Kidney capillary endothelial cell (primary cell): ENCODE data around the gene ATP13A4.

Source experiments
- DNase-seq: peaks from one replicate; pipeline ENCODE4 v3.0.0-alpha.2; 2018; ENCODE audit warnings: low spot score

ATP13A4 gene

GRCh38 chr3:193554811-193555210 lies at the start of gene ATP13A4:
Gene ATP13A4 (minus strand): TSS chr3:193554895. CDS start chr3:193554799, 96 bp downstream.
- DNase-seq: no peak

DNA sequence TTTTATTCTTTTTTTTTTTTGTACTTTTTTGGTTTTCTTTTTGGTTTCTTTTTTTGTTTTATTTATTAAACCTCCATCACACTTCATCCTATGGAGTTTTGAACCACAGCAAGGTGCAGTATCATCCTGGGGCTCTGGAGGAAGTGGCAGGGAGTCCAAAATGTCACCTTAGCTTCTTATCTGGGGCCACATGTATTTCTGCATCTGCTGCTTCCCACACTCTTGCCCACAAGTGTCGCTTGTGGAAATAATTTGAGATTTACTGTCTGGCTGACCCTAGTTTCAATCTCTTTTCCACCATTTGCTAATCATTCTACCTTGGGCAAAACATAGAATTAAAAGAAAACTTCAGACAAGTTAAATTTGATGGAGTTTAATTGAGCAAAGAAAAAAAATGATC lies 44.7 kb upstream of the ATP13A4 start:
- DNase-seq: no peak

DNA sequence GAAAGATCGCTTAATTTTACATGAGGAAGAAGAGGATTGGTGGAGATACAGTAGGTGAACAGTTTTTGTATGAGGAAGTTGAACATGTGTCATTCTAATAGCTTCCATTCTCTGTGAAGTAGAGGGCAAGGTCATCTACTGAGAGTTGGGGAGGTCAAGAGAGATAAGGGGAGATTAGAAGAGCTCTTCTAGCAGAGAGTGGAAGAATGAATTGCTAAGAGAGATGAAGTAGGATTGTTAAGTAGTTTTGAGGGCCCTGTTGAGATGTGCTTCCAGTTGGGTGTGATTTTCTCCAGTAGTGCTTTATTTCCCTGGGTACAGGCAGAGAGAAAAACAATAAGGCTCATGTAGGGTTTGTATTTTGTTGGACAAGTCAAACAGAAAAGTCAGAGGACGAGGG lies 43.5 kb upstream of the ATP13A4 start:
- DNase-seq: no peak

DNA sequence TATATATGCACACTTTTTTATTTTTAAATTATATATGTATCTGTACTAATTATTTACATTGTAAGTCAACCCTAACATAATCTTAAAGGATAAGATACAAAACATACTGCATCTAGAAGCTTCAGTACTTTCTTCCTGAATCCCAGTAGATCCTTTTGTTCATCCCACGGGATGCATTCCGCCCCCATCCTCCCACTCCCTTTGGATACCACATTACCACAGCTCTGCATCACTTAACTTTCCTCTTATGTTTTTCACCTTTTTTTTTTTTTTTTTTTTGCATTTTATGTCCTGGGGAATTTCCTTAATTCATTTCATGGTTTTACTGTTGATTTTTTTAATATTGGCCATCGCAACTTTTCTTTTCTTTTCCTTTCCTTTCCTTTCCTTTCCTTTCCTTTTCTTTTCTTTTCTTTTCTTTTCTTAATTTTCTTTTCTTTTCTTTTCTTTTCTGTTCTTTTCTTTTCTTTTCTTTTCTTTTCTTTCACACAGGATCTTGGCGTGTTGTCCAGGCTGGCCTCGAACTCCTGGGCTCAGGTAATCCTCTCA lies 41.3 kb upstream of the ATP13A4 start:
- no peak for DNase-seq

DNA sequence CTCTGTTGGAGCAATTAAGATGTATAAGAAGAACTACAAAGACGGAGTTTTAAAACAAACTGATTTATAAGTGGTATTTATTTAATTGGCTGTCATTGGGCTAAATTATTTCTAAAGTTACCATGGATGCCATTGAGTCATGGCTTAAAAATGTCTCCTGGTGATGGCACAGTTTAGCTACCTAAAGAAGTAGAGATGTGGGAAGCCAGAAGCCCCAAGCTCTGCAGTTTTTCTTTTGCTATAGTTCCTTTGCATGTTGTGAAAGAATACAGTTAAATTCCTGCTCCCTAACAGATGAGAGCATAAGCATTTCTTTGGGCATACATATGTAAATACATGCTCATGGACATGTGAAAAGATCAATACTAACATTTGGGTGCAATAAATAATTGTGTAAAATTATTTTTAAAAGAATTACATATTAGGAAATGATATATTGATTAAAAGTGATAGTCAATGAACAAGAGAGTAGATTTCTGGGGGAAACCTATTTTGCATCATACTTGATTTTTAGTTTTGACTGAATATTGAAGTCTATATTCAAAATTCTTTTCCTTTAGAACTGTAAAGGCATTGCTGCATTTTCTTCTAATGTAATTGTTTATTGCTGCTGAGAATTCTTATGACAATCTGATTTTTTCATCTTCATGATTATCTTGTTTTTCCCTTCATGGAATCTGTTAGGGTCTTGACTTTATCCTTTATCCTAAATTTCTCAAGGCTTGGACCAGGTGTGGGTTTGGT lies 40.4 kb upstream of the ATP13A4 start:
- DNase-seq: no peak

- DNase-seq: peak; percentile 35
These were observed 39.0 kb upstream of the ATP13A4 start for GRCh38 chr3:193593668-193594030.

GRCh38 chr3:193592841-193593667 lies 38.4 kb upstream of the ATP13A4 start, which contains the start of gene OPA1:
Gene OPA1 (plus strand): TSS chr3:193593208. CDS start chr3:193593378, 170 bp downstream.
- DNase-seq: peak; percentile 99

- no peak for DNase-seq
These were observed 35.6 kb upstream of the ATP13A4 start for GRCh38 chr3:193590088-193590856.

- DNase-seq: no peak
These were observed 34.9 kb upstream of the ATP13A4 start for GRCh38 chr3:193589616-193590015.

GRCh38 chr3:193589129-193589528 lies 34.4 kb upstream of the ATP13A4 start:
- no peak for DNase-seq

DNA sequence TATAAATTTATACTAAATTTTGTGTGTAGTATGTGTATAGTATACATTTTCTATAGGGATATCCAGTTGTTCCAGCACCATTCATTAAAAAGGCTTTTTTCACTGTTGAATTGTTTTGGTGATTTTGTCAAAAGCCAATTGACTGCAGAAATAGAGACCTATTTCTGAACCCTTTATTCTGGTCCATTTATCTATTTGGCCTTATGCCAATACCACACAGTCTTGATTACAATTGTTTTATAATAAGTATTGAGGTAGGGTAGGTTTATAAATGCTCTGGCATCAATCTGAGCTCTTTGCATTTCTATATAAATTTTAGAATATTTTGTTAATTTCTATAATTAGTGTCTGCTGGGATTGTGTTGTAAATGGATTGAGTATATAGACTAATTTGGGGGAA lies 31.8 kb upstream of the ATP13A4 start:
- no peak for DNase-seq

GRCh38 chr3:193585530-193585929 lies 30.8 kb upstream of the ATP13A4 start:
- DNase-seq: no peak

DNA sequence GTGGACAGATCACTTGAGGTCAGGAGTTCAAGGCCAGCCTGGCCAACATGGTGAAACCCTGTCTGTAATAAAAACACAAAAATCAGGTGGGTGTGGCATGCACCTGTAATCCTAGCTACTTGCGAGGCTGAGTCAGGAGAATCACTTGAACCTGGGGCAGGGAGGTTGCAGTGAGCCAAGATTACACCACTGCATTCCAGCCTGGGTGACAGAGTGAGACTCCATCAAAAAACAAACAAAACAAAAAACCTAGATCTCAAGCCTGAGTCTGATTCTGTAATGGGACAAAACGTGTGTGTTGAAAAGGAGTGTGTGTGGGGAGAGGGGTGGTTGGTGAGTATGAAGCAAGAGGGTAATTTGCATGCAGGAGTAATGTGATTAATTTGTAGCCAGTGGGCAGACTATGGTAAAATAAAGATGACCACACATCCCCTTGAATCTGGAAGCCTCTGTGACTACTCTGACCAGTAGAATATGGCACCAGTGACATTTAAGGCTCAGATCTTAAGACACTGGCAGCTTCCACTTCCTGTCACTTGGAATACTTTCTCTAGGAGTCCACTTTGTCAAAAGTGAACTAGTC lies 19.9 kb upstream of the ATP13A4 start:
- DNase-seq: no peak

DNA sequence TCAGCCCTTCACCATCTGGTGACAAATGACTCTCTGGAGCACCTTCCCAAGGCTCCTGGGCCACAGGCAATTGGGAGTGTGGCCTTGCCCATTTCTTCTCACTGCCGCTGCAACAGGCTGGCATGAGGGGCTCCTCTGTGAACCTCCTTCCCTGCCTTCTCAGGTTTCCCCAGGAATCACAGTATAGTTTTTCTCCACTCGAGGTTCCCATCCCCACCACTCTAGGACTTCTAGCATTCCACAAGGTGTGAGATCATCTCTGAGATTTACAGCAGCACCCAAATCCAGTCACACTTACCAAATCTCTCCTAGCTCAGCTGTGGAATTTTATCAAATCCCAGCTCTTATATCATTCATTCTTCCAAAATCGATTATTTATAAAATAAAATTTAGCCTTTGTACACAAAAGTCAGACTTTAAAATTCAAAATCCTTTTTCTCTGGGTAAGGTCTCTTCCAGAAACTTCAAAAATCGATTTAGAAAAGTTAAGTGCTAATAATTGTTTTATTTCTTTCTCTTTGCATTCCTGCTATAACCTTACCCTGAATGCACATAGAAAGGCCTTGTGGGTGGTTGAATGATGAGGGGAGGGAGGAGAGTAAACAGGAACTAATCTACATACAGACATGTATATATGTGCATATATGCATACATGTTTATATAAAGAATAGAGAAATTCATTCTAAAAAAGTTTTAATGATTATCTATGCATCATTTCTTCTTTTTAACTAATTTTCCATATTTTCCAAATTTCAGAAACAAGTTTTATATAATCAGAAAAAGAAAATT lies 18.9 kb upstream of the ATP13A4 start:
- no peak for DNase-seq

DNA sequence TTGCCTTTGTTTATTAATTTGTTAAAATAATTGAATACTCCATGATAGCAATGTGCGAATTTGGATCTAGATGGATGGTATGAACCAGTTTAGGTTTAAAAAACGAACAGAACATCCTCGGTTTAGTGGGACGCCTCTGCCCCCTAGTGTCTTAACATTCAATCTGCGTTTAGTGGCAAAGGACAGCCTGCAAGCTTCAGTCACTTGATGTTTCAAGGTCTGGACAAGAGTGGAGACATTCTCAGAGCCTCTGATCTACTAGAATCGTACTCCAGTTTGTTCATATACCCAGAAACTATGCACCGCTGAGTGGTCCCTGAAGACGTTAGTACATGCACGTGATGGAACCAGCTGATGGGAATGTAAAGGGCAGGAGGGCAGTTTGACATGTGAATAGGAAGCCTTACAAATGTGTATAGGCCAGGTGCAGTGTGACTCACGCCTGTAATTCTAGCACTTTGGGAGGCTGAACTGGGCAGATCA lies 17.8 kb upstream of the ATP13A4 start:
- DNase-seq: peak; percentile 65

- DNase-seq: no peak
These were observed 14.4 kb upstream of the ATP13A4 start for GRCh38 chr3:193569119-193569518.

DNA sequence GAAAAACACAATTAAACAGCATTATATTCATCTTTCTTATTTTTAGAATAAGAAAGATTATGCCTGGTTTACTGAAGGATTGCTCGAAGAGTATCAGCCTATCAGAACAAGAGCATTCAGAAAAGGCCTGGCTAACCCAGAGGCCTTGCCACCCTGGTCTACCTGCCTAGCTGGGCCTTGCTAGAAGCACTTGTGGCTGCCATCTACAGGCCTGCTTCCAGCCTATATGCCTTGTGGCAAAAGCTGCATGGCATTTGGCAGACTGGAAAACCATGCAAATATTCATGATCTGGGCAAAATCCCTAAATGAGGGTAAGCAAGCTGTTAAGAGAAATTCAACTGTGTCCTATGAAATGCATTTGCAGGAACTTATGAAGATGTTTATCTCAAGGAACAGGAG lies 9.3 kb upstream of the ATP13A4 start:
- DNase-seq: peak; percentile 6

- DNase-seq: no peak
These were observed 8.7 kb upstream of the ATP13A4 start for GRCh38 chr3:193563426-193563825.

GRCh38 chr3:193560870-193561269 lies 6.2 kb upstream of the ATP13A4 start:
- DNase-seq: no peak

GRCh38 chr3:193560091-193560490 lies 5.4 kb upstream of the ATP13A4 start:
- no peak for DNase-seq

DNA sequence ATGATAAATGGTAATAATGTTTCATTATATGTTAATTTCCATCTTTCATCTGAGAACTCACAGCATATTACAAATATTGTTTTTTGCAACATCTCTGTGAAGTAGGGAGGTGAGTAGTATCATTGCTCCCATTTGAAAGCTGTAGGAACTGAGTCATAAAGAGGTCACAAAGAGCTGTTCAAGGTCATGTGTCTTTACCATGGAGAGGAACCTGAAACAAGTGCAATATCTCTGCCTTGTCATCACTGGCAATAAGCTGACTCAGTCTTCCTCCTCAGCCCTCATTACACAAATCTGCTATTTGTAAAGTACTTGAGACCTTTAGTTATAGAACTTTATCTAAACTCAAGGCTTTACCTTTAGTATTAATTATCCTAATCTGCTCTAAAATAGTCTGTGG lies 4.4 kb upstream of the ATP13A4 start:
- DNase-seq: no peak
